Left renal pelvis (tissue), 4 donors: Measurements from ENCODE around the gene CRTAP. TPM values are rescaled to one million over a fixed set of nuclear protein-coding genes. Genes with fewer than 3 reads are reported as not detected.
"Not testable (repeated sequence)": the region's sequence is repeated elsewhere in the genome, so short reads cannot be mapped to it uniquely, and the experiment has no call there.

Source experiments
- DNase-seq, 4 donors: peaks; one replicate each; pipeline ENCODE4 v3.0.0-alpha.2; 2013; ENCODE audit warnings: low read depth in 4 of 4, low spot score in 3 of 4
- polyA plus RNA-seq, 4 donors: library from polyadenylated mRNA; unstranded; fragments of 120-200 nt; gene quantifications; one replicate each; pipeline ENCODE4 v1.2.1, GENCODE V29; 2013; ENCODE audit not compliant: insufficient read length in 4 of 4

CRTAP gene
- polyA plus RNA-seq, 4 donors, result 158 to 328 (median 185) TPM

- DNase-seq, result no peak
These were observed 14.6 kb upstream of the CRTAP start for GRCh38 chr3:33099109-33099645.

- no peak for DNase-seq
These were observed 14.1 kb upstream of the CRTAP start for GRCh38 chr3:33099701-33100100.

GRCh38 chr3:33100229-33100628 lies 13.6 kb upstream of the CRTAP start:
- DNase-seq, result no peak

GRCh38 chr3:33103034-33103433 lies 10.8 kb upstream of the CRTAP start:
- DNase-seq, result no peak

GRCh38 chr3:33103480-33103879 lies 10.3 kb upstream of the CRTAP start:
- no peak for DNase-seq

GRCh38 chr3:33104803-33105202 lies 9.0 kb upstream of the CRTAP start:
- no peak for DNase-seq

GRCh38 chr3:33105341-33105948 lies 8.4 kb upstream of the CRTAP start:
- DNase-seq, result no peak

GRCh38 chr3:33106854-33107253 lies 7.0 kb upstream of the CRTAP start:
- DNase-seq, result not testable (repeated sequence)

GRCh38 chr3:33111581-33111980 lies 2.2 kb upstream of the CRTAP start:
- no peak for DNase-seq

GRCh38 chr3:33114622-33115023 lies 809 bp downstream of the CRTAP start:
- DNase-seq, result no peak

GRCh38 chr3:33115024-33115768 lies 1.4 kb downstream of the CRTAP start:
- DNase-seq, result no peak

GRCh38 chr3:33117461-33117860 lies 3.6 kb downstream of the CRTAP start:
- no peak for DNase-seq

- no peak for DNase-seq
These were observed 6.1 kb downstream of the CRTAP start for GRCh38 chr3:33119891-33120290.

- DNase-seq, result no peak
These were observed 9.2 kb downstream of the CRTAP start for GRCh38 chr3:33122991-33123390.

GRCh38 chr3:33124638-33125037 lies 10.8 kb downstream of the CRTAP start:
- no peak for DNase-seq

- DNase-seq, result no peak
These were observed 12.0 kb downstream of the CRTAP start for GRCh38 chr3:33125840-33126239.

GRCh38 chr3:33128706-33129105 lies 14.9 kb downstream of the CRTAP start:
- no peak for DNase-seq

GRCh38 chr3:33130144-33130543 lies 16.3 kb downstream of the CRTAP start:
- no peak for DNase-seq

GRCh38 chr3:33131331-33132018 lies 17.7 kb downstream of the CRTAP start:
- DNase-seq, result peak in 1 of 4 donors; percentile 49

GRCh38 chr3:33132019-33132360 lies 18.2 kb downstream of the CRTAP start:
- DNase-seq, result no peak

GRCh38 chr3:33134026-33134625 lies 20.3 kb downstream of the CRTAP start:
- DNase-seq, result no peak
